Hepatocyte (in vitro differentiated cells): ENCODE measurements around the gene GALNT11. TPM values are rescaled to one million over a fixed set of nuclear protein-coding genes. Genes with fewer than 3 reads are reported as not detected.

Experiments
- DNase-seq: peaks from one replicate; pipeline ENCODE4 v3.0.0-alpha.2; 2016; ENCODE audit warnings: low spot score
- H2AFZ ChIP-seq: fragments of 200-600 bp; sonication (generic); 2 replicates; pipeline ENCODE4 v1.6.0; 2016; ENCODE audit warnings: antibody characterized with exemption, mild to moderate bottlenecking
- H3K27ac ChIP-seq: fragments of 200-600 bp; sonication (generic); 2 replicates; pipeline ENCODE4 v1.5.1; 2016; ENCODE audit warnings: mild to moderate bottlenecking
- H3K27me3 ChIP-seq: fragments of 200-600 bp; sonication (generic); 2 replicates; pipeline ENCODE4 v1.6.1; 2016
- H3K36me3 ChIP-seq: fragments of 200-600 bp; sonication (generic); replicated peaks from 2 replicates; pipeline ENCODE4 v1.5.1; 2016; ENCODE audit warnings: low read depth; ENCODE audit not compliant: insufficient read depth
- H3K4me1 ChIP-seq: fragments of 200-600 bp; sonication (generic); 2 replicates; pipeline ENCODE4 v1.5.1; 2016; ENCODE audit warnings: mild to moderate bottlenecking, moderate library complexity; ENCODE audit not compliant: insufficient read depth
- H3K4me2 ChIP-seq: fragments of 200-600 bp; sonication (generic); 2 replicates; pipeline ENCODE4 v1.6.0; 2016
- H3K4me3 ChIP-seq: fragments of 200-600 bp; sonication (generic); 2 replicates; pipeline ENCODE4 v1.5.1; 2016; ENCODE audit warnings: mild to moderate bottlenecking
- H3K79me2 ChIP-seq: fragments of 200-600 bp; sonication (generic); 2 replicates; pipeline ENCODE4 v1.6.0; 2017; ENCODE audit warnings: mild to moderate bottlenecking
- H3K9me2 ChIP-seq: fragments of 200-600 bp; sonication (generic); replicated peaks from 2 replicates; pipeline ENCODE4 v1.6.0; 2017; ENCODE audit warnings: mild to moderate bottlenecking; ENCODE audit not compliant: insufficient read depth
- H3K9me3 ChIP-seq: fragments of 200-600 bp; sonication (generic); 2 replicates; pipeline ENCODE4 v1.5.1; 2016; ENCODE audit warnings: low read depth, mild to moderate bottlenecking
- H4K20me1 ChIP-seq: fragments of 200-600 bp; sonication (generic); 2 replicates; pipeline ENCODE4 v1.6.0; 2016; ENCODE audit warnings: mild to moderate bottlenecking; ENCODE audit not compliant: insufficient read depth, poor library complexity, severe bottlenecking
- EZH2 ChIP-seq: fragments of 200-600 bp; sonication (generic); IDR thresholded peaks from 2 replicates; pipeline ENCODE4 v1.6.1; 2016; ENCODE audit warnings: antibody characterized with exemption, mild to moderate bottlenecking, borderline replicate concordance
- EZH2phosphoT487 ChIP-seq: fragments of 200-600 bp; sonication (generic); IDR thresholded peaks from one replicate; pipeline ENCODE4 v1.6.1; 2018; ENCODE audit warnings: antibody characterized with exemption, mild to moderate bottlenecking, low read depth, moderate library complexity; ENCODE audit not compliant: unreplicated experiment, severe bottlenecking
- whole genome bisulfite sequencing: methylation state at CpG from one replicate; pipeline ENCODE4 v1.1.6; 2016; ENCODE audit warnings: low lambda C conversion rate; ENCODE audit errors: missing lambda C conversion rate; 5-methylcytosine and 5-hydroxymethylcytosine counted together
- polyA plus RNA-seq: library from polyadenylated mRNA; unstranded; fragments of >200 nt; fragmentation: Nextera tagmentation; extraction: Ambion mirVana; gene quantifications from 2 replicates; pipeline ENCODE4 v1.2.1, GENCODE V29; 2016
- total RNA-seq: library from RNA; depleted of rRNA; stranded (reverse); fragments of >200 nt; gene quantifications from 2 replicates; pipeline ENCODE4 v1.2.3, GENCODE V29; 2014
- TF ChIP-seq, protein P1 (sequence below): fragments of 200-600 bp; sonication (generic); IDR thresholded peaks from 2 replicates; pipeline ENCODE4 v1.5.1; 2016; ENCODE audit warnings: antibody characterized with exemption, mild to moderate bottlenecking; ENCODE audit not compliant: poor library complexity

GALNT11 gene
- total and polyA plus RNA-seq, 2 experiments from 2014 or later, result 43.7 to 64.1 TPM

DNA sequence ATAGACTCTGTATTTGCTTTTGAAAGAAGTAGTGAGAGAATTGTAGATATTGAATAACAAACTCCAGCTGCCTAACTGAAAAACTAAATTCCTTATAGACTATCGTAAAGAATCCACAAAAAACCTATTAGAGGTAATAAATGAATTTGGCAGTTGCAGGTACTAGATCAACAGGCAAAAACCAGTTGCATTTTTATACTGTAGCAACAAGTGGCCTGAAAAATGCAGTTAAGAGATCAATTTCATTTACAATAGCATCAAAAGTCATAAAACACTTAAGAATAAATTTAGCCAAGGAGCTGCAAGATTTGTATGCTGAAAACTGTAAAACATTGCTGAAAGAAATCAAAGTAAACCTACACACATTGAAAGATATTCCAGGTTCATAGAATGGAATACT is 70.3 kb downstream of the GALNT11 start:
- Histone ChIP-seq H3K27me3 (no peaks in the 10 kb centered on the region), H2AFZ (no peak overlapping the region), H3K27ac (no peak overlapping the region), H3K9me3 (no peaks in the 10 kb centered on the region), H3K4me3 (no peak overlapping the region), H4K20me1 (no peaks in the 10 kb centered on the region), H3K4me2 (no peak overlapping the region), H3K4me1 (no peaks in the 10 kb centered on the region), H3K9me2 (no peaks in the 10 kb centered on the region), H3K36me3 (no peaks in the 10 kb centered on the region), H3K79me2 (peaks cover 12% of the 10 kb centered on the region)
- no peak for DNase-seq
- 83% methylated on average over 1 of the region's 1 CpG for WGBS
- TF ChIP-seq EZH2phosphoT487 (no peak), EZH2 (no peak)
- TF ChIP-seq, protein P1, sequence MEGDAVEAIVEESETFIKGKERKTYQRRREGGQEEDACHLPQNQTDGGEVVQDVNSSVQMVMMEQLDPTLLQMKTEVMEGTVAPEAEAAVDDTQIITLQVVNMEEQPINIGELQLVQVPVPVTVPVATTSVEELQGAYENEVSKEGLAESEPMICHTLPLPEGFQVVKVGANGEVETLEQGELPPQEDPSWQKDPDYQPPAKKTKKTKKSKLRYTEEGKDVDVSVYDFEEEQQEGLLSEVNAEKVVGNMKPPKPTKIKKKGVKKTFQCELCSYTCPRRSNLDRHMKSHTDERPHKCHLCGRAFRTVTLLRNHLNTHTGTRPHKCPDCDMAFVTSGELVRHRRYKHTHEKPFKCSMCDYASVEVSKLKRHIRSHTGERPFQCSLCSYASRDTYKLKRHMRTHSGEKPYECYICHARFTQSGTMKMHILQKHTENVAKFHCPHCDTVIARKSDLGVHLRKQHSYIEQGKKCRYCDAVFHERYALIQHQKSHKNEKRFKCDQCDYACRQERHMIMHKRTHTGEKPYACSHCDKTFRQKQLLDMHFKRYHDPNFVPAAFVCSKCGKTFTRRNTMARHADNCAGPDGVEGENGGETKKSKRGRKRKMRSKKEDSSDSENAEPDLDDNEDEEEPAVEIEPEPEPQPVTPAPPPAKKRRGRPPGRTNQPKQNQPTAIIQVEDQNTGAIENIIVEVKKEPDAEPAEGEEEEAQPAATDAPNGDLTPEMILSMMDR, result no peak

DNA sequence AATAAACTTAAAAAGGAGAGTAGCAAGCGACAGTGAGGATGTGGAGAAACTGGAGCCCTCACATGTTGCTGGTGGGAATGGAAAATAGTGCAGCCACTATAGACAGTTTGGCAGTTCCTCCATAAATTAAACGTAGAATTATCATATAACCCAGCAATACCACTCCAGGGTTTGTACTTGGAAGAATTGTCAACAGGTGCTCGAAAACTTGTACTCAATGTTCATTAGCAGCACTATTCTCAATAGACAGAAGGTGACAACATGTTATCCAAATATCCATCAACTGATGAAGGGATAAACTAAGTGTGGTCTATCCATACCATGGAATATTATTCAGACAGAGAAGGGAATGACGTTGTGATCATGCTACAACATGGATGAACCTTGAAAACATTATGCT is 71.9 kb downstream of the GALNT11 start:
- WGBS, result 94% methylated on average over 4 of the region's 4 CpGs
- Histone ChIP-seq H3K9me3 (no peaks in the 10 kb centered on the region), H3K27ac (no peak overlapping the region), H3K4me1 (no peaks in the 10 kb centered on the region), H3K27me3 (no peaks in the 10 kb centered on the region), H3K9me2 (no peaks in the 10 kb centered on the region), H4K20me1 (no peaks in the 10 kb centered on the region), H3K4me2 (no peak overlapping the region), H3K79me2 (peaks cover 2% of the 10 kb centered on the region), H2AFZ (no peak overlapping the region), H3K4me3 (no peak overlapping the region), H3K36me3 (no peaks in the 10 kb centered on the region)
- no peak for DNase-seq
- TF ChIP-seq EZH2, result no peak
- TF ChIP-seq EZH2phosphoT487, result no peak
- TF ChIP-seq, protein P1, result no peak

DNA sequence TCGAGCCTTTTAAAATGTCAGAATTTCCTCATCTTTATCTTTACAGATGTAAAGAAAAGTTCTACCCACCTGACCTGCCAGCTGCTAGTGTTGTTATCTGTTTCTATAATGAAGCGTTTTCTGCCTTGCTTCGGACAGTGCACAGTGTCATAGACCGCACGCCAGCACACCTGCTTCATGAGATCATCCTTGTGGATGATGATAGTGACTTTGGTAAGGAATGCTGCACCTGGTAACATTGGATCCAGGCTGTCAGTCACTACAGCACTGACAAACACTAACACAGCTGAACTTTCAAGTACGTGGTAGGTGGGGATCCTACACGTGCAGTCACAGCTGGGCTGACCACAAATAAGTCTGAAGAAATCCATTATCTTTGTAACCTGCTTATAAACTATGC is 77.6 kb downstream of the GALNT11 start:
- TF ChIP-seq EZH2 (no peak), EZH2phosphoT487 (no peak)
- TF ChIP-seq, protein P1, result no peak

DNA sequence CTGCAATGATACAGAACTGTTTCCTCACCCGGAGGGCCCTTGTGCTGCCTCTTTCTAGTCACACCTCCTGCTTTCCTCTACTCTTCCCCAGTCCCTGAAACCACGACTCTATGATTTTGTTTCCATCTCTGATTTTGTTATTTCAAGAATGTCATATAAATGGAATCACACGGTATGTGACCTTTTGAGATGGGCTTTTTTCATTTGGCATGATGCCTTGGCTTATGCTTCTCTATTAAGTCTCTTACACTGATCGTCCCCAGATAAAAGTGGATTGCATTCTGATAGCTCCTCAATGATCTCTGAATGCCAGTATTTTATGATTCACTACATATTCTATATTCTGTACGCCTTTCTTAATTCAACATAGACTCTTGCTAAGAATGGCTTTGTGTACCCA is 78.2 kb downstream of the GALNT11 start:
- no peaks in the 10 kb centered on the region for H3K27me3 ChIP-seq
- H2AFZ ChIP-seq, result no peak overlapping the region
- 87% methylated on average over 5 of the region's 5 CpGs for WGBS
- no peaks in the 10 kb centered on the region for H3K36me3 ChIP-seq
- no peak overlapping the region for H3K4me2 ChIP-seq
- no peaks in the 10 kb centered on the region for H3K9me3 ChIP-seq
- no peak overlapping the region for H3K4me3 ChIP-seq
- no peak for TF ChIP-seq EZH2
- no peak for TF ChIP-seq EZH2phosphoT487
- TF ChIP-seq, protein P1, result no peak
- no peak overlapping the region for H3K27ac ChIP-seq
- no peaks in the 10 kb centered on the region for H3K79me2 ChIP-seq
- no peaks in the 10 kb centered on the region for H4K20me1 ChIP-seq
- H3K9me2 ChIP-seq, result no peaks in the 10 kb centered on the region
- H3K4me1 ChIP-seq, result no peaks in the 10 kb centered on the region
- no peak for DNase-seq

More for the DNA sequence above, 77.6 kb downstream of the GALNT11 start:
- WGBS, result 93% methylated on average over 7 of the region's 7 CpGs
- no peaks in the 10 kb centered on the region for H3K9me3 ChIP-seq
- no peaks in the 10 kb centered on the region for H3K9me2 ChIP-seq
- no peaks in the 10 kb centered on the region for H3K36me3 ChIP-seq
- H3K79me2 ChIP-seq, result no peaks in the 10 kb centered on the region
- H3K4me3 ChIP-seq, result no peak overlapping the region
- no peak overlapping the region for H3K27ac ChIP-seq
- DNase-seq, result no peak
- no peaks in the 10 kb centered on the region for H4K20me1 ChIP-seq
- H3K4me2 ChIP-seq, result no peak overlapping the region
- no peaks in the 10 kb centered on the region for H3K27me3 ChIP-seq
- no peak overlapping the region for H2AFZ ChIP-seq
- no peaks in the 10 kb centered on the region for H3K4me1 ChIP-seq
